Neural cell (in vitro differentiated cells): ENCODE results near the gene PSRC1. TPM values are rescaled to one million over a fixed set of nuclear protein-coding genes. Genes with fewer than 3 reads are reported as not detected.

Experiments
- H2AFZ ChIP-seq: fragments of 200-600, 300-800 bp; sonication (generic), shearing (Covaris generic); 2 replicates; pipeline ENCODE4 v1.6.0; 2014; ENCODE audit warnings: low read depth, mild to moderate bottlenecking, antibody characterized with exemption, low read length, moderate library complexity
- H3F3A ChIP-seq: fragments of 200-600 bp; shearing (Covaris generic); 2 replicates; pipeline ENCODE4 v1.6.1; 2016; ENCODE audit warnings: mild to moderate bottlenecking, moderate library complexity, mixed read lengths, antibody characterized with exemption, low read length; ENCODE audit not compliant: insufficient read depth, poor library complexity, severe bottlenecking
- H3K27ac ChIP-seq: fragments of 200-600, 300-800 bp; sonication (generic), shearing (Covaris generic); 2 replicates; pipeline ENCODE4 v1.5.1; 2014; ENCODE audit warnings: mild to moderate bottlenecking, low read length, moderate library complexity
- H3K27me3 ChIP-seq: fragments of 300-800, 200-600 bp; sonication (generic), shearing (Covaris generic); 2 replicates; pipeline ENCODE4 v1.6.0; 2014; ENCODE audit warnings: mild to moderate bottlenecking, low read depth, low read length, moderate library complexity; ENCODE audit not compliant: insufficient read depth
- H3K36me3 ChIP-seq: fragments of 300-800, 200-600 bp; sonication (generic), shearing (Covaris generic); 2 replicates; pipeline ENCODE4 v1.5.1; 2014; ENCODE audit warnings: mild to moderate bottlenecking, antibody characterized with exemption, low read length, moderate library complexity; ENCODE audit not compliant: insufficient read depth
- H3K4me2 ChIP-seq: fragments of 300-800, 200-600 bp; sonication (generic), shearing (Covaris generic); 2 replicates; pipeline ENCODE4 v1.6.0; 2014; ENCODE audit warnings: mild to moderate bottlenecking, low read length
- H3K4me3 ChIP-seq: fragments of 300-800, 200-600 bp; sonication (generic), shearing (Covaris generic); 2 replicates; pipeline ENCODE4 v1.5.1; 2014; ENCODE audit warnings: mild to moderate bottlenecking, low read length, moderate library complexity
- H3K79me2 ChIP-seq: fragments of 200-600 bp; shearing (Covaris generic); replicated peaks from 2 replicates; pipeline ENCODE4 v1.6.0; 2014; ENCODE audit warnings: mild to moderate bottlenecking, low read length, moderate library complexity; ENCODE audit not compliant: insufficient read depth
- H3K9ac ChIP-seq: fragments of 300-800, 200-600 bp; sonication (generic), shearing (Covaris generic); 2 replicates; pipeline ENCODE4 v1.6.1; 2016; ENCODE audit warnings: mild to moderate bottlenecking, low read length, mixed read lengths
- H3K9me2 ChIP-seq: fragments of 200-600 bp; shearing (Covaris generic); 2 replicates; pipeline ENCODE4 v1.6.1; 2016; ENCODE audit warnings: mild to moderate bottlenecking, low read length, mixed read lengths; ENCODE audit not compliant: insufficient read depth
- H3K9me3 ChIP-seq: fragments of 200-600, 300-800 bp; sonication (generic), shearing (Covaris generic); 2 replicates; pipeline ENCODE4 v1.6.1; 2016; ENCODE audit warnings: mild to moderate bottlenecking, mixed run types, low read length, moderate library complexity, mixed read lengths
- H4K20me1 ChIP-seq: fragments of 200-600 bp; shearing (Covaris generic); 2 replicates; pipeline ENCODE4 v1.6.1; 2016; ENCODE audit warnings: mild to moderate bottlenecking, mixed run types; ENCODE audit not compliant: insufficient read depth
- EP300 ChIP-seq: fragments of 450-650 bp; conservative IDR thresholded peaks from 2 replicates; pipeline ENCODE4 v1.6.1; 2014; ENCODE audit warnings: antibody characterized with exemption, mild to moderate bottlenecking, moderate library complexity; ENCODE audit not compliant: poor library complexity, severe bottlenecking
- EZH2 ChIP-seq: fragments of 200-600, 300-800 bp; shearing (Covaris generic), sonication (generic); IDR thresholded peaks from 2 replicates; pipeline ENCODE4 v1.6.1; 2014; ENCODE audit warnings: antibody characterized with exemption, low read length, borderline replicate concordance, mild to moderate bottlenecking; ENCODE audit not compliant: insufficient read depth, poor library complexity, severe bottlenecking
- MXI1 ChIP-seq: fragments of 450-650 bp; conservative IDR thresholded peaks from 2 replicates; pipeline ENCODE4 v1.6.1; 2014; ENCODE audit warnings: antibody characterized with exemption, mild to moderate bottlenecking; ENCODE audit not compliant: poor library complexity, severe bottlenecking
- POLR2AphosphoS5 ChIP-seq: IDR thresholded peaks from 2 replicates; pipeline ENCODE4 v1.6.1; 2012
- RAD21 ChIP-seq: fragments of 450-650 bp; conservative IDR thresholded peaks from 2 replicates; pipeline ENCODE4 v1.6.1; 2014; ENCODE audit warnings: antibody characterized with exemption, mild to moderate bottlenecking, moderate library complexity
- SMC3 ChIP-seq: fragments of 450-650 bp; conservative IDR thresholded peaks from 2 replicates; pipeline ENCODE4 v1.6.1; 2014; ENCODE audit warnings: antibody characterized with exemption, mild to moderate bottlenecking, moderate library complexity; ENCODE audit not compliant: poor library complexity
- TAF1 ChIP-seq: IDR thresholded peaks from 2 replicates; pipeline ENCODE4 v1.6.1; 2012; ENCODE audit warnings: low read depth
- polyA plus RNA-seq: library from polyadenylated mRNA; depleted of rRNA; stranded (reverse); fragments of >200 nt; gene quantifications from 2 replicates; pipeline ENCODE4 v1.2.3, GENCODE V29; 2014
- TF ChIP-seq, protein P1 (sequence below): fragments of 450-650 bp; IDR thresholded peaks from 2 replicates; pipeline ENCODE4 v1.5.1; 2014; ENCODE audit warnings: antibody characterized with exemption, mild to moderate bottlenecking, moderate library complexity; ENCODE audit not compliant: poor library complexity, severe bottlenecking
- TF ChIP-seq, protein P2 (sequence below): IDR thresholded peaks from 2 replicates; pipeline ENCODE4 v1.6.1; 2012; ENCODE audit warnings: borderline replicate concordance

PSRC1 gene
- polyA plus RNA-seq, 1 donor from 2014 or later, result 5.4 TPM

- no peak overlapping the region for H3K27ac ChIP-seq
- no peak overlapping the region for H3K4me3 ChIP-seq
- H3F3A ChIP-seq, result no peaks in the 10 kb centered on the region
- H3K27me3 ChIP-seq, result no peaks in the 10 kb centered on the region
- H3K9ac ChIP-seq, result no peak overlapping the region
- no peak overlapping the region for H3K4me2 ChIP-seq
- TF ChIP-seq, protein P1, sequence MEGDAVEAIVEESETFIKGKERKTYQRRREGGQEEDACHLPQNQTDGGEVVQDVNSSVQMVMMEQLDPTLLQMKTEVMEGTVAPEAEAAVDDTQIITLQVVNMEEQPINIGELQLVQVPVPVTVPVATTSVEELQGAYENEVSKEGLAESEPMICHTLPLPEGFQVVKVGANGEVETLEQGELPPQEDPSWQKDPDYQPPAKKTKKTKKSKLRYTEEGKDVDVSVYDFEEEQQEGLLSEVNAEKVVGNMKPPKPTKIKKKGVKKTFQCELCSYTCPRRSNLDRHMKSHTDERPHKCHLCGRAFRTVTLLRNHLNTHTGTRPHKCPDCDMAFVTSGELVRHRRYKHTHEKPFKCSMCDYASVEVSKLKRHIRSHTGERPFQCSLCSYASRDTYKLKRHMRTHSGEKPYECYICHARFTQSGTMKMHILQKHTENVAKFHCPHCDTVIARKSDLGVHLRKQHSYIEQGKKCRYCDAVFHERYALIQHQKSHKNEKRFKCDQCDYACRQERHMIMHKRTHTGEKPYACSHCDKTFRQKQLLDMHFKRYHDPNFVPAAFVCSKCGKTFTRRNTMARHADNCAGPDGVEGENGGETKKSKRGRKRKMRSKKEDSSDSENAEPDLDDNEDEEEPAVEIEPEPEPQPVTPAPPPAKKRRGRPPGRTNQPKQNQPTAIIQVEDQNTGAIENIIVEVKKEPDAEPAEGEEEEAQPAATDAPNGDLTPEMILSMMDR, result no peak
- TF ChIP-seq EP300 (no peak), EZH2 (no peak), RAD21 (no peak), POLR2AphosphoS5 (no peak), SMC3 (no peak), TAF1 (no peak), MXI1 (no peak)
- TF ChIP-seq, protein P2, sequence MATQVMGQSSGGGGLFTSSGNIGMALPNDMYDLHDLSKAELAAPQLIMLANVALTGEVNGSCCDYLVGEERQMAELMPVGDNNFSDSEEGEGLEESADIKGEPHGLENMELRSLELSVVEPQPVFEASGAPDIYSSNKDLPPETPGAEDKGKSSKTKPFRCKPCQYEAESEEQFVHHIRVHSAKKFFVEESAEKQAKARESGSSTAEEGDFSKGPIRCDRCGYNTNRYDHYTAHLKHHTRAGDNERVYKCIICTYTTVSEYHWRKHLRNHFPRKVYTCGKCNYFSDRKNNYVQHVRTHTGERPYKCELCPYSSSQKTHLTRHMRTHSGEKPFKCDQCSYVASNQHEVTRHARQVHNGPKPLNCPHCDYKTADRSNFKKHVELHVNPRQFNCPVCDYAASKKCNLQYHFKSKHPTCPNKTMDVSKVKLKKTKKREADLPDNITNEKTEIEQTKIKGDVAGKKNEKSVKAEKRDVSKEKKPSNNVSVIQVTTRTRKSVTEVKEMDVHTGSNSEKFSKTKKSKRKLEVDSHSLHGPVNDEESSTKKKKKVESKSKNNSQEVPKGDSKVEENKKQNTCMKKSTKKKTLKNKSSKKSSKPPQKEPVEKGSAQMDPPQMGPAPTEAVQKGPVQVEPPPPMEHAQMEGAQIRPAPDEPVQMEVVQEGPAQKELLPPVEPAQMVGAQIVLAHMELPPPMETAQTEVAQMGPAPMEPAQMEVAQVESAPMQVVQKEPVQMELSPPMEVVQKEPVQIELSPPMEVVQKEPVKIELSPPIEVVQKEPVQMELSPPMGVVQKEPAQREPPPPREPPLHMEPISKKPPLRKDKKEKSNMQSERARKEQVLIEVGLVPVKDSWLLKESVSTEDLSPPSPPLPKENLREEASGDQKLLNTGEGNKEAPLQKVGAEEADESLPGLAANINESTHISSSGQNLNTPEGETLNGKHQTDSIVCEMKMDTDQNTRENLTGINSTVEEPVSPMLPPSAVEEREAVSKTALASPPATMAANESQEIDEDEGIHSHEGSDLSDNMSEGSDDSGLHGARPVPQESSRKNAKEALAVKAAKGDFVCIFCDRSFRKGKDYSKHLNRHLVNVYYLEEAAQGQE, result no peak
- no peaks in the 10 kb centered on the region for H4K20me1 ChIP-seq
- H3K9me3 ChIP-seq, result no peaks in the 10 kb centered on the region
- H3K79me2 ChIP-seq, result no peaks in the 10 kb centered on the region
- no peaks in the 10 kb centered on the region for H3K9me2 ChIP-seq
- no peak overlapping the region for H2AFZ ChIP-seq
- peaks cover 8% of the 10 kb centered on the region for H3K36me3 ChIP-seq
These were observed 21.4 kb downstream of the PSRC1 start for GRCh38 chr1:109261578-109261977.

GRCh38 chr1:109261006-109261405, 21.9 kb downstream of the PSRC1 start:
- Histone ChIP-seq H4K20me1 (no peaks in the 10 kb centered on the region), H3K27ac (peak overlapping the region; percentile 64), H3K4me2 (no peak overlapping the region), H3F3A (no peaks in the 10 kb centered on the region), H3K9me2 (no peaks in the 10 kb centered on the region), H3K4me3 (no peak overlapping the region), H3K27me3 (no peaks in the 10 kb centered on the region), H3K9me3 (no peaks in the 10 kb centered on the region), H3K79me2 (peaks cover 5% of the 10 kb centered on the region), H3K36me3 (peaks cover 8% of the 10 kb centered on the region), H3K9ac (no peak overlapping the region), H2AFZ (no peak overlapping the region)
- TF ChIP-seq, protein P2, result no peak
